CD4-positive, CD25-positive, alpha-beta regulatory T cell (primary cell): ENCODE data around the gene CCDC160. TPM values are rescaled to one million over a fixed set of nuclear protein-coding genes. Genes with fewer than 3 reads are reported as not detected.

Experiments used
- ATAC-seq, 2 donors: fragments of 150-1000 bp; cut with Tn5 transposase; one replicate each; pipeline ENCODE4 v1.10.0; 2021; ENCODE audit warnings: low read depth in 2 of 2, moderate number of reproducible peaks in 2 of 2, moderate library complexity in 1 of 2
- DNase-seq, 3 donors: peaks; one replicate each; pipeline versions ENCODE4 v3.0.0 to v3.0.0-alpha.2; 2012 to 2022; ENCODE audit warnings: mixed read lengths in 1 of 3
- H3K27ac ChIP-seq: one replicate; pipeline ENCODE4 v1.7.0; 2013; ENCODE audit warnings: mild to moderate bottlenecking, low read length; ENCODE audit not compliant: insufficient read depth, poor library complexity, severe bottlenecking
- H3K27me3 ChIP-seq: one replicate; pipeline ENCODE4 v1.7.0; 2013; ENCODE audit warnings: low read length; ENCODE audit not compliant: control insufficient read depth, insufficient read depth
- H3K36me3 ChIP-seq: one replicate; pipeline ENCODE4 v1.7.0; 2013; ENCODE audit warnings: mild to moderate bottlenecking, low read length, moderate library complexity; ENCODE audit not compliant: control insufficient read depth, insufficient read depth
- H3K4me1 ChIP-seq: 2 replicates; pipeline ENCODE4 v1.7.0; 2013; ENCODE audit warnings: mild to moderate bottlenecking, low read length; ENCODE audit not compliant: insufficient read depth, control insufficient read depth, poor library complexity, severe bottlenecking
- H3K4me3 ChIP-seq: one replicate; pipeline ENCODE4 v1.7.0; 2013; ENCODE audit warnings: low read depth, mild to moderate bottlenecking, low read length, moderate library complexity
- H3K9me3 ChIP-seq, 2 experiments: 1 replicate in 1 of 2; 2 replicates in 1 of 2; pipeline ENCODE4 v1.7.0; 2013; ENCODE audit warnings: low read length in 2 of 2, mild to moderate bottlenecking in 1 of 2, moderate library complexity in 1 of 2; ENCODE audit not compliant: control insufficient read depth in 2 of 2
- H3K27ac Mint-ChIP-seq, 3 donors: one replicate each; pipeline ENCODE4 v1.8.0; 2020 to 2022; ENCODE audit warnings: mild to moderate bottlenecking in 3 of 3, mixed read lengths in 3 of 3, moderate library complexity in 2 of 3
- H3K27me3 Mint-ChIP-seq: one replicate; pipeline ENCODE4 v1.8.0; 2022; ENCODE audit warnings: mild to moderate bottlenecking, mixed read lengths
- H3K36me3 Mint-ChIP-seq: one replicate; pipeline ENCODE4 v1.8.0; 2020; ENCODE audit warnings: mixed read lengths
- H3K4me1 Mint-ChIP-seq, 4 donors: one replicate each; pipeline ENCODE4 v1.8.0; 2020 to 2022; ENCODE audit warnings: mixed read lengths in 4 of 4, mild to moderate bottlenecking in 1 of 4
- H3K4me3 Mint-ChIP-seq, 4 donors: one replicate each; pipeline ENCODE4 v1.8.0; 2020 to 2022; ENCODE audit warnings: mild to moderate bottlenecking in 4 of 4, mixed read lengths in 4 of 4, moderate library complexity in 3 of 4
- H3K9me3 Mint-ChIP-seq, 7 donors: one replicate each; pipeline ENCODE4 v1.8.0; 2020 to 2022; ENCODE audit warnings: mixed read lengths in 7 of 7, mild to moderate bottlenecking in 3 of 7, moderate library complexity in 2 of 7
- polyA plus RNA-seq, 4 donors: library from polyadenylated mRNA; unstranded; fragments of 300-500 nt; fragmentation: Illumina TruSeq; gene quantifications; one replicate each; pipeline ENCODE4 v1.2.3, GENCODE V29; 2021
- total RNA-seq: library from RNA; stranded (reverse); gene quantifications from one replicate; pipeline ENCODE4 v1.2.3, GENCODE V29; 2022

The CCDC160 gene
- total RNA-seq = not detected
- polyA plus RNA-seq = not detected

- H3K4me3 Mint-ChIP-seq = no peak within 1 kb of the TSS
- H3K27me3 ChIP-seq = peaks cover 3% of the 10 kb centered on the region
- no peaks in the 10 kb centered on the region for H3K9me3 ChIP-seq
- no peaks in the 10 kb centered on the region for H3K4me1 ChIP-seq
- no peaks in the 10 kb centered on the region for H3K4me1 Mint-ChIP-seq
- H3K27ac Mint-ChIP-seq = no peak within 1 kb of the TSS
- H3K9me3 Mint-ChIP-seq = peaks cover 0 to 2% (median 0%) of the 10 kb centered on the region in 7 donors
- no peak within 1 kb of the TSS for H3K4me3 ChIP-seq
- no peak for DNase-seq
- H3K36me3 ChIP-seq = no peaks in the 10 kb centered on the region
- H3K27ac ChIP-seq = no peak within 1 kb of the TSS
- ATAC-seq = no peak
- no peaks in the 10 kb centered on the region for H3K36me3 Mint-ChIP-seq
- H3K27me3 Mint-ChIP-seq = peaks cover 19% of the 10 kb centered on the region
Observed at GRCh38 chrX:134236626-134237614, at the start of gene CCDC160. TSS of gene CCDC160 (plus strand) at chrX:134237182. CDS start at chrX:134244801, 7,619 bp downstream.

- H3K4me3 Mint-ChIP-seq = no peak overlapping the region
- no peaks in the 10 kb centered on the region for H3K36me3 ChIP-seq
- DNase-seq = no peak
- peaks cover 0 to 1% (median 0%) of the 10 kb centered on the region in 7 donors for H3K9me3 Mint-ChIP-seq
- no peak overlapping the region for H3K27ac Mint-ChIP-seq
- H3K27ac ChIP-seq = no peak overlapping the region
- H3K36me3 Mint-ChIP-seq = no peaks in the 10 kb centered on the region
- no peak overlapping the region for H3K4me3 ChIP-seq
- peaks cover 0 to 18% (median 13%) of the 10 kb centered on the region in 4 donors for H3K4me1 Mint-ChIP-seq
- H3K9me3 ChIP-seq = no peaks in the 10 kb centered on the region
- H3K27me3 ChIP-seq = no peaks in the 10 kb centered on the region
- peaks cover 5% of the 10 kb centered on the region for H3K27me3 Mint-ChIP-seq
- peaks cover 5% of the 10 kb centered on the region for H3K4me1 ChIP-seq
- ATAC-seq = no peak
Observed at GRCh38 chrX:134191281-134191680, 45.7 kb upstream of the CCDC160 start.

- no peaks in the 10 kb centered on the region for H3K9me3 ChIP-seq
- no peak for ATAC-seq
Observed at GRCh38 chrX:134194915-134195314, 42.1 kb upstream of the CCDC160 start.

GRCh38 chrX:134202561-134202960, 34.4 kb upstream of the CCDC160 start:
- H3K4me1 Mint-ChIP-seq = no peaks in the 10 kb centered on the region
- Histone ChIP-seq H3K27me3 (no peaks in the 10 kb centered on the region), H3K27ac (no peak overlapping the region), H3K4me3 (no peak overlapping the region), H3K4me1 (no peaks in the 10 kb centered on the region), H3K36me3 (no peaks in the 10 kb centered on the region), H3K9me3 (no peaks in the 10 kb centered on the region)
- no peak overlapping the region for H3K27ac Mint-ChIP-seq
- ATAC-seq (no peak), DNase-seq (no peak)
- peaks cover 5% of the 10 kb centered on the region for H3K27me3 Mint-ChIP-seq
- H3K9me3 Mint-ChIP-seq = peaks cover 0 to 2% (median 0%) of the 10 kb centered on the region in 7 donors
- no peak overlapping the region for H3K4me3 Mint-ChIP-seq
- H3K36me3 Mint-ChIP-seq = no peaks in the 10 kb centered on the region

More at GRCh38 chrX:134194915-134195314, 42.1 kb upstream of the CCDC160 start:
- Mint-ChIP-seq H3K4me1 (no peaks in the 10 kb centered on the region), H3K36me3 (no peaks in the 10 kb centered on the region), H3K4me3 (no peak overlapping the region), H3K9me3 (peaks cover 0 to 1% (median 0%) of the 10 kb centered on the region in 7 donors), H3K27me3 (peaks cover 5% of the 10 kb centered on the region), H3K27ac (no peak overlapping the region)
- H3K36me3 ChIP-seq = no peaks in the 10 kb centered on the region
- no peaks in the 10 kb centered on the region for H3K27me3 ChIP-seq
- H3K4me3 ChIP-seq = no peak overlapping the region
- no peak for DNase-seq
- no peak overlapping the region for H3K27ac ChIP-seq
- H3K4me1 ChIP-seq = no peaks in the 10 kb centered on the region

- Mint-ChIP-seq H3K4me3 (no peak overlapping the region), H3K27ac (no peak overlapping the region), H3K27me3 (no peaks in the 10 kb centered on the region), H3K36me3 (no peaks in the 10 kb centered on the region), H3K4me1 (no peaks in the 10 kb centered on the region), H3K9me3 (peaks cover 0 to 2% (median 0%) of the 10 kb centered on the region in 7 donors)
- Histone ChIP-seq H3K4me1 (no peaks in the 10 kb centered on the region), H3K27ac (no peak overlapping the region), H3K36me3 (no peaks in the 10 kb centered on the region), H3K4me3 (no peak overlapping the region), H3K27me3 (no peaks in the 10 kb centered on the region), H3K9me3 (no peaks in the 10 kb centered on the region)
- ATAC-seq (no peak), DNase-seq (no peak)
Observed at GRCh38 chrX:134206221-134206620, 30.8 kb upstream of the CCDC160 start.

- Histone ChIP-seq H3K36me3 (no peaks in the 10 kb centered on the region), H3K27ac (no peak overlapping the region), H3K4me3 (no peak overlapping the region), H3K4me1 (no peaks in the 10 kb centered on the region), H3K27me3 (no peaks in the 10 kb centered on the region), H3K9me3 (no peaks in the 10 kb centered on the region)
- Mint-ChIP-seq H3K4me1 (no peaks in the 10 kb centered on the region), H3K36me3 (no peaks in the 10 kb centered on the region), H3K9me3 (peaks cover 0 to 2% (median 0%) of the 10 kb centered on the region in 7 donors), H3K4me3 (no peak overlapping the region), H3K27me3 (no peaks in the 10 kb centered on the region), H3K27ac (no peak overlapping the region)
- DNase-seq (no peak), ATAC-seq (no peak)
Observed at GRCh38 chrX:134210465-134210864, 26.5 kb upstream of the CCDC160 start.

- Histone ChIP-seq H3K36me3 (no peaks in the 10 kb centered on the region), H3K4me1 (no peaks in the 10 kb centered on the region), H3K27ac (no peak overlapping the region), H3K9me3 (no peaks in the 10 kb centered on the region), H3K4me3 (no peak overlapping the region), H3K27me3 (peaks cover 3% of the 10 kb centered on the region)
- Mint-ChIP-seq H3K9me3 (peaks cover 0 to 2% (median 0%) of the 10 kb centered on the region in 7 donors), H3K4me1 (no peaks in the 10 kb centered on the region), H3K4me3 (no peak overlapping the region), H3K27ac (no peak overlapping the region), H3K36me3 (no peaks in the 10 kb centered on the region), H3K27me3 (peaks cover 19% of the 10 kb centered on the region)
- DNase-seq (no peak), ATAC-seq (no peak)
Observed at GRCh38 chrX:134235236-134235635, 1.7 kb upstream of the CCDC160 start.
